H1 (cell line): ENCODE measurements around the gene RNF135. TPM values are rescaled to one million over a fixed set of nuclear protein-coding genes. Genes with fewer than 3 reads are reported as not detected.

Experiments
- CTCF ChIA-PET: fragments of 300-600 bp; sonication (Branson Sonifier 250); formaldehyde crosslinking; loops from one replicate; lab custom pipeline; 2021; ENCODE audit not compliant: partially characterized antibody; lab: Charles Lee
- POLR2A ChIA-PET: fragments of 300-600 bp; sonication (Branson Sonifier 250); formaldehyde crosslinking; loops from one replicate; lab custom pipeline; 2021; ENCODE audit warnings: inconsistent platforms; ENCODE audit not compliant: partially characterized antibody; lab: Charles Lee
- DNase-seq, 2 experiments: peaks; one replicate each; pipeline versions ENCODE4 v3.0.0 to v3.0.0-alpha.2; 2010 to 2022; ENCODE audit warnings: low spot score in 2 of 2, low read depth in 1 of 2, mixed read lengths in 1 of 2
- FAIRE-seq: peaks from 2 replicates; lab custom pipeline; 2011; peaks lifted over from hg19 to GRCh38; lab: Jason Lieb, UNC
- H2AFZ ChIP-seq: 2 replicates; pipeline ENCODE4 v1.8.1; 2012; ENCODE audit warnings: low read length, inconsistent platforms
- H2AK5ac ChIP-seq: 2 replicates; pipeline ENCODE4 v1.6.1; 2013; ENCODE audit warnings: low read depth, low read length
- H2BK120ac ChIP-seq: replicated peaks from 2 replicates; pipeline ENCODE3; 2013; ENCODE audit warnings: low read depth, low read length, inconsistent platforms
- H2BK12ac ChIP-seq: 2 replicates; pipeline ENCODE4 v1.6.1; 2013; ENCODE audit warnings: low read depth, low read length
- H2BK15ac ChIP-seq: 2 replicates; pipeline ENCODE4 v1.6.1; 2013; ENCODE audit warnings: low read length
- H2BK20ac ChIP-seq: 2 replicates; pipeline ENCODE4 v1.6.1; 2013; ENCODE audit warnings: low read length
- H2BK5ac ChIP-seq: 2 replicates; pipeline ENCODE4 v1.6.1; 2013; ENCODE audit warnings: low read depth, low read length
- H3K14ac ChIP-seq: 2 replicates; pipeline ENCODE4 v1.6.1; 2013; ENCODE audit warnings: inconsistent platforms; ENCODE audit not compliant: insufficient read length
- H3K18ac ChIP-seq: 2 replicates; pipeline ENCODE4 v1.6.1; 2013; ENCODE audit warnings: low read length; ENCODE audit errors: extremely low read depth
- H3K23ac ChIP-seq: 2 replicates; pipeline ENCODE4 v1.6.1; 2013; ENCODE audit warnings: inconsistent platforms; ENCODE audit not compliant: insufficient read length
- H3K23me2 ChIP-seq: 2 replicates; pipeline ENCODE4 v1.6.1; 2013; ENCODE audit warnings: low read depth, low read length
- H3K27ac ChIP-seq: 2 replicates; pipeline ENCODE4 v1.6.1; 2011; ENCODE audit warnings: low read depth, low read length, inconsistent platforms
- H3K27me3 ChIP-seq, 4 experiments: replicated peaks in 1 of 4; 1 replicate in 1 of 4; 2 replicates in 3 of 4; pipeline versions ENCODE4 v1.6.1 to v1.8.1; 2011 to 2013; ENCODE audit warnings: low read length in 3 of 4, mild to moderate bottlenecking in 3 of 4, inconsistent platforms in 2 of 4, mixed read lengths in 2 of 4, moderate library complexity in 1 of 4; ENCODE audit not compliant: control insufficient read depth in 3 of 4, insufficient read depth in 3 of 4; ENCODE audit errors: extremely low read depth in 1 of 4
- H3K36me3 ChIP-seq, 4 experiments: 2 replicates each; pipeline versions ENCODE4 v1.6.1 to v1.8.1; 2011 to 2013; ENCODE audit warnings: mild to moderate bottlenecking in 4 of 4, low read length in 3 of 4, moderate library complexity in 2 of 4, control low read depth in 1 of 4, inconsistent platforms in 1 of 4; ENCODE audit not compliant: insufficient read depth in 4 of 4, control insufficient read depth in 2 of 4
- H3K4ac ChIP-seq: replicated peaks from 2 replicates; pipeline ENCODE3; 2013; ENCODE audit warnings: low read length, low read depth, mixed read lengths, inconsistent platforms; ENCODE audit not compliant: insufficient read length
- H3K4me1 ChIP-seq, 4 experiments: replicated peaks in 1 of 4; 1 replicate in 1 of 4; 2 replicates in 3 of 4; pipeline versions ENCODE4 v1.6.1 to v1.8.1; 2011 to 2013; ENCODE audit warnings: low read length in 3 of 4, inconsistent platforms in 2 of 4, mixed read lengths in 1 of 4; ENCODE audit not compliant: insufficient read depth in 4 of 4, control insufficient read depth in 3 of 4
- H3K4me2 ChIP-seq, 2 experiments: 2 replicates each; pipeline versions ENCODE4 v1.6.1 to v1.8.1; 2011 to 2013; ENCODE audit warnings: low read depth in 2 of 2, low read length in 2 of 2, control low read depth in 1 of 2, inconsistent platforms in 1 of 2, mild to moderate bottlenecking in 1 of 2; ENCODE audit not compliant: insufficient read depth in 1 of 2
- H3K4me3 ChIP-seq, 4 experiments: fragments of 200-600, 300-600 bp in 1 of 4; sonication (generic), shearing (Covaris generic), sonication (Bioruptor Twin) in 1 of 4; 2 replicates each; pipeline versions ENCODE4 v1.5.1 to v1.8.1; 2011 to 2016; ENCODE audit warnings: low read length in 4 of 4, low read depth in 3 of 4, control low read depth in 2 of 4, inconsistent platforms in 2 of 4, mild to moderate bottlenecking in 2 of 4, mixed read lengths in 1 of 4, moderate library complexity in 1 of 4; ENCODE audit not compliant: insufficient read depth in 2 of 4; ENCODE audit errors: extremely low read depth in 1 of 4
- H3K56ac ChIP-seq: replicated peaks from 2 replicates; pipeline ENCODE3; 2013; ENCODE audit warnings: low read depth, mild to moderate bottlenecking, mixed read lengths, low read length, inconsistent platforms; ENCODE audit not compliant: insufficient read length
- H3K79me1 ChIP-seq: 2 replicates; pipeline ENCODE4 v1.6.1; 2013; ENCODE audit warnings: low read depth, low read length, control low read depth
- H3K79me2 ChIP-seq, 2 experiments: 2 replicates each; pipeline versions ENCODE4 v1.6.1 to v1.8.1; 2012 to 2013; ENCODE audit warnings: low read length in 2 of 2, mild to moderate bottlenecking in 2 of 2, inconsistent platforms in 1 of 2; ENCODE audit not compliant: insufficient read depth in 2 of 2, control insufficient read depth in 1 of 2
- H3K9ac ChIP-seq, 4 experiments: replicated peaks in 1 of 4; 1 replicate in 1 of 4; 2 replicates in 3 of 4; pipeline versions ENCODE4 v1.6.1 to v1.8.1; 2011 to 2013; ENCODE audit warnings: low read depth in 3 of 4, low read length in 3 of 4, control low read depth in 2 of 4, mild to moderate bottlenecking in 2 of 4, moderate library complexity in 2 of 4, inconsistent platforms in 1 of 4; ENCODE audit errors: extremely low read depth in 1 of 4
- H3K9me3 ChIP-seq, 2 experiments: 2 replicates each; pipeline versions ENCODE4 v1.6.1 to v1.8.1; 2012 to 2013; ENCODE audit warnings: mild to moderate bottlenecking in 2 of 2, moderate library complexity in 2 of 2, control low read depth in 1 of 2, inconsistent platforms in 1 of 2, low read depth in 1 of 2, low read length in 1 of 2, mixed read lengths in 1 of 2; ENCODE audit not compliant: insufficient read depth in 2 of 2
- H4K20me1 ChIP-seq, 2 experiments: replicated peaks in 1 of 2; 2 replicates each; pipeline versions ENCODE3 to v1.8.1; 2011 to 2013; ENCODE audit warnings: inconsistent platforms in 2 of 2, low read length in 2 of 2, mild to moderate bottlenecking in 1 of 2; ENCODE audit not compliant: insufficient read depth in 2 of 2, control insufficient read depth in 1 of 2
- H4K5ac ChIP-seq: 2 replicates; pipeline ENCODE4 v1.6.1; 2013; ENCODE audit warnings: low read length, low read depth, mixed read lengths, inconsistent platforms; ENCODE audit not compliant: insufficient read length
- H4K8ac ChIP-seq: 2 replicates; pipeline ENCODE4 v1.8.0; 2013; ENCODE audit warnings: mild to moderate bottlenecking, moderate library complexity, low read length, inconsistent platforms; ENCODE audit not compliant: insufficient read depth; ENCODE audit errors: extremely low read depth
- H4K91ac ChIP-seq: replicated peaks from 2 replicates; pipeline ENCODE3; 2013; ENCODE audit warnings: low read length, mixed read lengths, inconsistent platforms; ENCODE audit not compliant: insufficient read length
- CBX8 ChIP-seq: fragments of 300-800, 300-1000 bp; sonication (generic); IDR thresholded peaks from 2 replicates; pipeline ENCODE4 v1.7.1; 2016; ENCODE audit warnings: low read depth, low read length, borderline replicate concordance
- EP300 ChIP-seq, 2 experiments: IDR thresholded peaks; 1 replicate in 1 of 2; 2 replicates in 1 of 2; pipeline ENCODE4 v1.6.1; 2011 to 2012; ENCODE audit warnings: low read depth in 2 of 2, low read length in 2 of 2, mild to moderate bottlenecking in 2 of 2, borderline replicate concordance in 1 of 2, inconsistent platforms in 1 of 2, moderate library complexity in 1 of 2
- GABPA ChIP-seq: IDR thresholded peaks from 2 replicates; pipeline ENCODE4 v1.6.1; 2011; ENCODE audit warnings: mild to moderate bottlenecking, low read length, moderate library complexity, borderline replicate concordance; ENCODE audit not compliant: insufficient read depth
- HDAC2 ChIP-seq, 2 experiments: fragments of 300-600 bp in 1 of 2; sonication (generic) in 1 of 2; IDR thresholded peaks; 2 replicates each; pipeline ENCODE4 v1.6.1; 2011 to 2012; ENCODE audit warnings: low read depth in 2 of 2, low read length in 2 of 2, mild to moderate bottlenecking in 2 of 2, moderate library complexity in 2 of 2, borderline replicate concordance in 1 of 2, inconsistent platforms in 1 of 2
- HDAC6 ChIP-seq: IDR thresholded peaks from one replicate; pipeline ENCODE4 v1.7.1; 2012; ENCODE audit warnings: low read depth, mild to moderate bottlenecking, inconsistent platforms, low read length, moderate library complexity
- NANOG ChIP-seq: IDR thresholded peaks from 2 replicates; pipeline ENCODE4 v1.6.1; 2011; ENCODE audit warnings: low read length, low read depth, mild to moderate bottlenecking, inconsistent platforms; ENCODE audit not compliant: insufficient read depth, poor library complexity, severe bottlenecking
- SRF ChIP-seq: IDR thresholded peaks from 2 replicates; pipeline ENCODE4 v1.6.1; 2011; ENCODE audit warnings: mild to moderate bottlenecking, low read depth, low read length, moderate library complexity
- YY1 ChIP-seq: IDR thresholded peaks from 2 replicates; pipeline ENCODE4 v1.6.1; 2011; ENCODE audit warnings: low read depth, mild to moderate bottlenecking, low read length
- WGBS, 2 experiments: shearing (Covaris generic) in 1 of 2; methylation state at CpG; one replicate each; pipeline versions ENCODE4 v1.1.6 to v1.1.7; 2013 to 2015; ENCODE audit warnings: low lambda C conversion rate in 2 of 2, mixed read lengths in 2 of 2, inconsistent platforms in 1 of 2, low coverage in 1 of 2, missing lambda C conversion rate in 1 of 2; ENCODE audit not compliant: insufficient replicate concordance in 2 of 2, insufficient coverage in 1 of 2, insufficient read length in 1 of 2; ENCODE audit errors: extremely low coverage in 1 of 2, missing lambda C conversion rate in 1 of 2; 5-methylcytosine and 5-hydroxymethylcytosine counted together
- polyA plus RNA-seq, 7 experiments: library from polyadenylated mRNA; depleted of rRNA in 3 of 7; stranded (reverse) in 5 of 7; unstranded in 2 of 7; fragments of >200 nt in 5 of 7; fragments of 200-250 nt in 2 of 7; gene quantifications; 1 replicate in 5 of 7; 2 replicates in 1 of 7; 4 replicates in 1 of 7; pipeline versions ENCODE4 v1.2.1 to v1.2.3, GENCODE V29; 2011 to 2013; ENCODE audit warnings: missing spikeins in 2 of 7, mixed read lengths in 2 of 7
- total RNA-seq: library from RNA; stranded (reverse); fragmentation: NEBNext Ultra II Directional; extraction: Animal tissue kit (Norgen Biotek cat#: 25700); gene quantifications from 2 replicates; pipeline ENCODE4 v1.2.1, GENCODE V29; 2021
- TF ChIP-seq, protein P1 (sequence below): IDR thresholded peaks from 2 replicates; pipeline ENCODE4 v1.6.1; 2012; ENCODE audit warnings: low read length, inconsistent platforms

Gene RNF135
- total and polyA plus RNA-seq, 2 of the 8 experiments (the other 6 are each of a cell fraction or from before 2014, with no cell fraction given): 8.8 to 9.0 TPM

DNA sequence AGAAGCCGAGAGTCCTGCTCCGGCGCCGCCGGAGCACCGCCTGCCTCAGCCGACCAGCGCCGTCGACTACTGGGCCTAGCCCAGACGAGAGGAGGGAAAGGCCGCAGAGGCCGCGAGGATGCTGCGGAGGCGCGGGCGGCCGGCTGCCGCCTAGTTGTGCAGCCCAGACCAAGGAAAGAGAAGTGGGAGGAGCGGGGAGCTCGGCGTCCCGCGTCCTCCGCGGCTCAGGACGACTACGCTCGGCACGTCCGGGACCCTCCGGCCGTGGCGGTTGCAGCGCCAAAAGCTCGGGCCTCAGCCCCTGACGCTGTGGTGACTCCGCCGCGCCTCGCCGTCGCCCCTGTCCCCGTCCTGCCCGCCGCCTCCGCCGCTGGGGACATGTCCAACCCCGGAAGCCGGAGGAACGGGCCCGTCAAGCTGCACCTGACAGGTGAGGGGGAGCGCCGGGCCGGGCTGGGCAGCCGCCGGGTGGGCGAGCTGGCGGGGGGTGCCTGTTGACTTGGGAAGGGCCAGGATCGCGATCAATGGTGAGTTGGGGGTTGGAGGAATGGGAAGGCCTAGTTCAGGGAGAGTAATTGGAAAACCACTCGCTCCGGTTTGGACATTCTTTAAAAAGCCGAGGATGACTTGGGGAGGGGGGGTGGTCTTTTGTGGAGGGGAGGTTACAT, 37.7 kb downstream of the RNF135 start:
- no peak overlapping the region for H3K4ac ChIP-seq
- no peak overlapping the region; the same call in 1 of the 2 replicates for H3K18ac ChIP-seq
- H3K56ac ChIP-seq: no peak overlapping the region
- no peaks in the 10 kb centered on the region for H3K79me2 ChIP-seq
- H3K4me1 ChIP-seq: no peaks in the 10 kb centered on the region
- H3K27me3 ChIP-seq: peaks cover 0 to 7% (median 6%) of the 10 kb centered on the region in 4 experiments; a peak in 5 of 7 replicates
- H3K9me3 ChIP-seq: no peaks in the 10 kb centered on the region
- no peaks in the 10 kb centered on the region for H3K36me3 ChIP-seq
- peak overlapping the region; percentile 82 for H2AFZ ChIP-seq
- no peak overlapping the region for H2BK15ac ChIP-seq
- no peak overlapping the region for H2BK20ac ChIP-seq
- ChIA-PET CTCF (interaction anchor here (0.6 to 1.6 kb wide), 6 partner anchors 9 to 897 kb away, joined by 3 to 6 read pairs (median 3); no protein-coding TSS in a partner anchor), POLR2A (interaction anchor here (1.0 to 2.2 kb wide), 3 partner anchors 13 to 37 kb away, joined by 3 to 15 read pairs (median 4); partner anchors contain the start of gene RNF135)
- H2BK12ac ChIP-seq: no peak overlapping the region
- H3K23me2 ChIP-seq: peaks cover 6% of the 10 kb centered on the region; the same call in 1 of the 2 replicates
- no peak overlapping the region for H4K5ac ChIP-seq
- H3K14ac ChIP-seq: no peak overlapping the region
- no peak overlapping the region for H3K27ac ChIP-seq
- no peak overlapping the region for H2AK5ac ChIP-seq
- FAIRE-seq (no peak), DNase-seq (peak; percentile 9 to 87)
- H3K4me3 ChIP-seq: peak overlapping the region; percentile 59 to 71 (median 66)
- H4K91ac ChIP-seq: no peak overlapping the region
- peak overlapping the region; percentile 73 to 98 for H3K4me2 ChIP-seq
- no peaks in the 10 kb centered on the region for H4K20me1 ChIP-seq
- 3% methylated on average over 35 of the region's 65 CpGs; no CpG with 5 or more reads in 1 of the 2 experiments for WGBS, 2 experiments
- H3K23ac ChIP-seq: no peak overlapping the region
- no peaks in the 10 kb centered on the region for H3K79me1 ChIP-seq
- H2BK5ac ChIP-seq: no peak overlapping the region
- H4K8ac ChIP-seq: peak overlapping the region; percentile 89; the same call in 1 of the 2 replicates
- no peak overlapping the region for H2BK120ac ChIP-seq
- peak overlapping the region in 3 of 4 experiments; percentile 25 to 47 (median 25); a peak in 3 of 7 replicates for H3K9ac ChIP-seq
- TF ChIP-seq SRF (no peak), YY1 (0 out of 2 replicates have a peak, but pooled peaks have one; percentile 53), NANOG (no peak), CBX8 (no peak), EP300 (IDR thresholded peaks at IDR 0.05; ENCODE audit: borderline replicate concordance in 1 of 2, low read depth in 2 of 2, low read length in 2 of 2) (no peak), HDAC6 (no peak), GABPA (no peak), HDAC2 (IDR thresholded peaks at IDR 0.05; ENCODE audit: borderline replicate concordance in 1 of 2, low read depth in 2 of 2, low read length in 2 of 2) (0 out of 4 replicates have a peak, but pooled peaks of 1 of the 2 experiments have one; percentile 36)
- TF ChIP-seq, protein P1, sequence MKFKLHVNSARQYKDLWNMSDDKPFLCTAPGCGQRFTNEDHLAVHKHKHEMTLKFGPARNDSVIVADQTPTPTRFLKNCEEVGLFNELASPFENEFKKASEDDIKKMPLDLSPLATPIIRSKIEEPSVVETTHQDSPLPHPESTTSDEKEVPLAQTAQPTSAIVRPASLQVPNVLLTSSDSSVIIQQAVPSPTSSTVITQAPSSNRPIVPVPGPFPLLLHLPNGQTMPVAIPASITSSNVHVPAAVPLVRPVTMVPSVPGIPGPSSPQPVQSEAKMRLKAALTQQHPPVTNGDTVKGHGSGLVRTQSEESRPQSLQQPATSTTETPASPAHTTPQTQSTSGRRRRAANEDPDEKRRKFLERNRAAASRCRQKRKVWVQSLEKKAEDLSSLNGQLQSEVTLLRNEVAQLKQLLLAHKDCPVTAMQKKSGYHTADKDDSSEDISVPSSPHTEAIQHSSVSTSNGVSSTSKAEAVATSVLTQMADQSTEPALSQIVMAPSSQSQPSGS: no peak
